Nephron progenitor cell (in vitro differentiated cells): Measurements from ENCODE around the gene SORCS2.
A peak's percentile ranks its signal among the peaks of the same experiment; 100 is the strongest.

Experiments used
- DNase-seq: peaks from one replicate; pipeline ENCODE4 v3.0.0; 2021
- H3K27ac Mint-ChIP-seq: 2 replicates; pipeline ENCODE4 v1.8.0; 2021; ENCODE audit warnings: mild to moderate bottlenecking, moderate library complexity, mixed read lengths
- H3K27me3 Mint-ChIP-seq: 2 replicates; pipeline ENCODE4 v1.8.0; 2021; ENCODE audit warnings: mild to moderate bottlenecking, low read depth, mixed read lengths; ENCODE audit not compliant: poor library complexity
- H3K36me3 Mint-ChIP-seq: 2 replicates; pipeline ENCODE4 v1.8.0; 2021; ENCODE audit warnings: low read depth, mixed read lengths
- H3K4me1 Mint-ChIP-seq: 2 replicates; pipeline ENCODE4 v1.8.0; 2021; ENCODE audit warnings: mixed read lengths
- H3K4me3 Mint-ChIP-seq: 2 replicates; pipeline ENCODE4 v1.8.0; 2021; ENCODE audit warnings: mild to moderate bottlenecking, moderate library complexity, mixed read lengths
- H3K9me3 Mint-ChIP-seq: 2 replicates; pipeline ENCODE4 v1.8.0; 2021; ENCODE audit warnings: mild to moderate bottlenecking, moderate library complexity, mixed read lengths
- TF ChIP-seq, protein P1 (sequence below): fragments of 200-600 bp; sonication (generic); IDR thresholded peaks from 2 replicates; pipeline ENCODE4 v1.5.0; 2021; ENCODE audit warnings: antibody characterized with exemption

Gene SORCS2

DNA sequence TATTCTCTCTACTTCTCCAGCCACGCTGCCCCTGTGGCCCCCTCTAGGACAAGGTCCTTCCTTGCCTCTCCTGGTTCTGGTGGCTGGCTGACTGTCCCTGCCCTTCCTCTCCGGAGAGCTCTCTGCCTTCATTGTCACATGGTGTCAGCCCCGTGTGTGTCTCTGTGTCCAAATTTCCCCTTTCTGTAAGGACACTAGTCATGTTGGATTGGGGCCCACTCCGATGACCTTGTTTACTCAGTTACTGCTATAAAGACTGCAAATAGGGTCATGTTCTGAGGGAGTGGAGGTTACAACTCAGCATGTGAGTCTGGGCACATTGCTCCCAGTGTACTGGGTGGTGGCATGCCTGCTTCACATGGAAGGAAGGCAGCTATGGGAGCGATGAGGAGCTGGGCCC is 371.9 kb downstream of the SORCS2 start:
- no peaks in the 10 kb centered on the region for H3K4me1 Mint-ChIP-seq
- TF ChIP-seq, protein P1, sequence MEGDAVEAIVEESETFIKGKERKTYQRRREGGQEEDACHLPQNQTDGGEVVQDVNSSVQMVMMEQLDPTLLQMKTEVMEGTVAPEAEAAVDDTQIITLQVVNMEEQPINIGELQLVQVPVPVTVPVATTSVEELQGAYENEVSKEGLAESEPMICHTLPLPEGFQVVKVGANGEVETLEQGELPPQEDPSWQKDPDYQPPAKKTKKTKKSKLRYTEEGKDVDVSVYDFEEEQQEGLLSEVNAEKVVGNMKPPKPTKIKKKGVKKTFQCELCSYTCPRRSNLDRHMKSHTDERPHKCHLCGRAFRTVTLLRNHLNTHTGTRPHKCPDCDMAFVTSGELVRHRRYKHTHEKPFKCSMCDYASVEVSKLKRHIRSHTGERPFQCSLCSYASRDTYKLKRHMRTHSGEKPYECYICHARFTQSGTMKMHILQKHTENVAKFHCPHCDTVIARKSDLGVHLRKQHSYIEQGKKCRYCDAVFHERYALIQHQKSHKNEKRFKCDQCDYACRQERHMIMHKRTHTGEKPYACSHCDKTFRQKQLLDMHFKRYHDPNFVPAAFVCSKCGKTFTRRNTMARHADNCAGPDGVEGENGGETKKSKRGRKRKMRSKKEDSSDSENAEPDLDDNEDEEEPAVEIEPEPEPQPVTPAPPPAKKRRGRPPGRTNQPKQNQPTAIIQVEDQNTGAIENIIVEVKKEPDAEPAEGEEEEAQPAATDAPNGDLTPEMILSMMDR: no peak
- H3K27ac Mint-ChIP-seq: no peak overlapping the region
- H3K27me3 Mint-ChIP-seq: peaks cover 4% of the 10 kb centered on the region
- no peaks in the 10 kb centered on the region for H3K9me3 Mint-ChIP-seq
- no peak overlapping the region for H3K4me3 Mint-ChIP-seq
- no peaks in the 10 kb centered on the region for H3K36me3 Mint-ChIP-seq
- DNase-seq: no peak

DNA sequence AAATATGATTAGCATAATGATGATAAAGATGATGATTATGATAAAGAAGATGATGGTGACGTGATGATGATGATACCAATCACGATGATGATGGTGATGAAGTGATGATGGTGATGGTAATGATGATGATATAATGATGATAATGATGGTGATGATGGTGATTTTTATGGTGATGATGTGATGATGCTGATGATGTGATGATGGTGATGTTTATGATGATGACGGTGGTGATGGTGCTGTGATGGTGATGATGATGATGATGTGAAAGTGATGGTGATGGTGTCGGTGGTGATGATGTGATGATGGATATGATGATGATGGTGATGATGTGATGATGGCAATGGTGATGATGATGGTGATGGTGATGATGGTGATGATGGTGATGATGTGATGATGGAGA is 373.1 kb downstream of the SORCS2 start:
- H3K4me1 Mint-ChIP-seq: peaks cover 12% of the 10 kb centered on the region
- H3K36me3 Mint-ChIP-seq: no peaks in the 10 kb centered on the region
- TF ChIP-seq, protein P1: no peak
- no peak for DNase-seq
- H3K27me3 Mint-ChIP-seq: peaks cover 4% of the 10 kb centered on the region
- no peaks in the 10 kb centered on the region for H3K9me3 Mint-ChIP-seq
- H3K27ac Mint-ChIP-seq: no peak overlapping the region
- H3K4me3 Mint-ChIP-seq: no peak overlapping the region

DNA sequence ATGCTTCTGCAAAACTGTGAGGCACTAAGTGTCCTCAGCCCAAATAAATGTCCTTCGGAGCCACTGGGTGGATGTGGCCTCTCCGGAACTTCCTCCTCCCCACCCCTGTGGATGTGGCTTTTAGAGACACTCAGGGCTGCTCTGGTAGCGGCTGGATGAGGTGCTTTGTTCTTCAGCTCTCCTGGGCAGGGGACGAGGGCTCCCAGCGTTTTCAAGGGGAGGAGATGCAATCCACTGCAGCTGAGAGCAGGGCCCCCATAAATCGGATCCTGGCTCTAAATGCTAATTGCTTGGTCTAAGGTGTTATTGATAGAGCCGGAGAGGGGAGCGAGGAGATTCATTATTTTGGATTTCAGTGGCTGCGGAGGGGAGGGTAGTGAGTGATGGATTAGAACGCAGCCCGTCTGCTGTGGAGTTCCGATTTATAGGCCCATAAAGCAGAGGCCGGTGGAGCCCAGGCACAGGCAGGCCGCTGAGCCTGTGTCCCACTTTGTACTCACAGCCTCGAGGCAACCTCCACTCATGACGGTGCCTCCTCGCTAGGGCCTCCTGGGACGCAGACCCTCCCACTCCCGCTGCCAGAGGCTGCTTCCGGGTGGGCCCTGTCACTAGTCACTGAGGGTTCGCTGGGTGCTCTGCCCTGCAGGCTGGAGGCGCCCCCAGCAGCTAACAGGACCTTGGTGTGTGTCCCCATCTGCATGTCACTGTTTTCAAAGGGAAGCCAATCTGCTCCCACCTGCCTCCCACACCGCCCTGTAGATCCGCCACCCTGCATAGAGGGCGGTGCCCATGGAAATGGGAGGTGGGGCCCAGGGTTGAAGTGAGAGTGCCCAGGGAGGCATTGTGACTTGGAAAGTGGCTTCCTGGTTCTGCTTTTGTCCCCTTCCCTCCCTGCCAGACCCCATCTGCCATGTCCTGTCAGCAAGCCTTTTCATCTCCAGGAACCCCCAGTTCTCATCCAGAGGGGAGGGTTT is 377.8 kb downstream of the SORCS2 start:
- H3K27ac Mint-ChIP-seq: no peak overlapping the region
- H3K36me3 Mint-ChIP-seq: no peaks in the 10 kb centered on the region
- peaks cover 36% of the 10 kb centered on the region for H3K4me1 Mint-ChIP-seq
- H3K4me3 Mint-ChIP-seq: no peak overlapping the region
- H3K9me3 Mint-ChIP-seq: peaks cover 5% of the 10 kb centered on the region
- DNase-seq: peak; percentile 25
- peaks cover 3% of the 10 kb centered on the region for H3K27me3 Mint-ChIP-seq
- TF ChIP-seq, protein P1: no peak

DNA sequence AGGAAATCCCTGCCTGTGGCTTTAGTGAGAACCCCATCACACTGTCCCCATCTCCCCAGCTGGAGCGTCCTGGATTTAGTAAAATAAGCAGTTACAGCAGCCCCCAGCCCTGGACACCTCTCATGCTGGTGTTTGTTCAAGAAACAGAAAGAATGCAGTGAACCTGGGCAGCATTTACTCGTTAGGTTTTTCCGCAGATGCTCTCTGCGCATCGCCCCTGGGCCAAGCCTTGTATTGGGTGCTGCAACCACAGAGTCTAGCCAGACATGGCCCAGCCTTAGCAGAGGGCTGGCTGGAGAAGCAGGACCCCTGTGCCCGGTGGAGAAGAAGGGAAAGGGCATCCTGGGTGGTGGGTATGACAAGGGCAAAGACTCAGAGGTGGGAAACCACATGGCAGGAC is 378.7 kb downstream of the SORCS2 start:
- peaks cover 13% of the 10 kb centered on the region for H3K9me3 Mint-ChIP-seq

GRCh38 chr4:7571701-7572100 is 379.4 kb downstream of the SORCS2 start:
- TF ChIP-seq, protein P1: no peak

More for the DNA sequence above, 378.7 kb downstream of the SORCS2 start:
- H3K36me3 Mint-ChIP-seq: peaks cover 6% of the 10 kb centered on the region
- H3K27ac Mint-ChIP-seq: no peak overlapping the region
- TF ChIP-seq, protein P1: no peak
- no peak overlapping the region for H3K4me3 Mint-ChIP-seq
- H3K4me1 Mint-ChIP-seq: peaks cover 41% of the 10 kb centered on the region
- peaks cover 3% of the 10 kb centered on the region for H3K27me3 Mint-ChIP-seq
- no peak for DNase-seq

More at GRCh38 chr4:7571701-7572100, 379.4 kb downstream of the SORCS2 start:
- Mint-ChIP-seq H3K4me1 (peaks cover 41% of the 10 kb centered on the region), H3K9me3 (peaks cover 20% of the 10 kb centered on the region), H3K27me3 (peaks cover 3% of the 10 kb centered on the region), H3K36me3 (peaks cover 13% of the 10 kb centered on the region), H3K27ac (no peak overlapping the region), H3K4me3 (no peak overlapping the region)
- DNase-seq: no peak
